SKM-1 treated with dmso at 0.1 percent for 144 hours (cell line): ENCODE measurements around the gene KIF7.
"Not testable (repeated sequence)": the region's sequence is repeated elsewhere in the genome, so short reads cannot be mapped to it uniquely, and the experiment has no call there.

ENCODE experiments used
- DNase-seq: peaks from one replicate; lab custom pipeline; 2025; ENCODE audit not compliant: unreplicated experiment; lab: John Stamatoyannopoulos, UW

The KIF7 gene

GRCh38 chr15:89654847-89655805 lies at the start of gene KIF7:
TSS of gene KIF7 (minus strand) at chr15:89655467. CDS start at chr15:89652930, 2,537 bp downstream.
- no peak for DNase-seq

- DNase-seq, result no peak
Measured at GRCh38 chr15:89704411-89704810, 49.1 kb upstream of the KIF7 start.

- DNase-seq, result no peak
Measured at GRCh38 chr15:89695198-89695597, 39.9 kb upstream of the KIF7 start.

- no peak for DNase-seq
Measured at GRCh38 chr15:89693696-89694095, 38.4 kb upstream of the KIF7 start.

DNA sequence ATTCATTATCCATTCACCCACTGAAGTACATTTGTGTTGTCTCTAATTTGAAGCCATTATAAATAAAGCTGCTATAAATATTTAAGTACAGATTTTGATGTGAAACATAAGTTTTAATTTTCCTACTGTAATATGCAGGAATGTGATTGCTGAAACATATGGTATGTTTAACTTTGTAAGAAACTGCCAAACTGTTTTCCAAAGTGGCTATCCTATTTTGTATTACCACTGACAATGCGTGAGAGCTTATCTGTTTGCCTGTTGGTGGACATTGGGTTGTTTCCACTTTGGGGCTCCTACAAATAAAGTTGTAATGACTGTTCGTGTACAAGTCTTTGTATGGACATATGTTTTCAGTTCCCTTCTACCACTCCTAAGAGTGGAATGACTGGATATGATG lies 37.8 kb upstream of the KIF7 start:
- no peak for DNase-seq

DNA sequence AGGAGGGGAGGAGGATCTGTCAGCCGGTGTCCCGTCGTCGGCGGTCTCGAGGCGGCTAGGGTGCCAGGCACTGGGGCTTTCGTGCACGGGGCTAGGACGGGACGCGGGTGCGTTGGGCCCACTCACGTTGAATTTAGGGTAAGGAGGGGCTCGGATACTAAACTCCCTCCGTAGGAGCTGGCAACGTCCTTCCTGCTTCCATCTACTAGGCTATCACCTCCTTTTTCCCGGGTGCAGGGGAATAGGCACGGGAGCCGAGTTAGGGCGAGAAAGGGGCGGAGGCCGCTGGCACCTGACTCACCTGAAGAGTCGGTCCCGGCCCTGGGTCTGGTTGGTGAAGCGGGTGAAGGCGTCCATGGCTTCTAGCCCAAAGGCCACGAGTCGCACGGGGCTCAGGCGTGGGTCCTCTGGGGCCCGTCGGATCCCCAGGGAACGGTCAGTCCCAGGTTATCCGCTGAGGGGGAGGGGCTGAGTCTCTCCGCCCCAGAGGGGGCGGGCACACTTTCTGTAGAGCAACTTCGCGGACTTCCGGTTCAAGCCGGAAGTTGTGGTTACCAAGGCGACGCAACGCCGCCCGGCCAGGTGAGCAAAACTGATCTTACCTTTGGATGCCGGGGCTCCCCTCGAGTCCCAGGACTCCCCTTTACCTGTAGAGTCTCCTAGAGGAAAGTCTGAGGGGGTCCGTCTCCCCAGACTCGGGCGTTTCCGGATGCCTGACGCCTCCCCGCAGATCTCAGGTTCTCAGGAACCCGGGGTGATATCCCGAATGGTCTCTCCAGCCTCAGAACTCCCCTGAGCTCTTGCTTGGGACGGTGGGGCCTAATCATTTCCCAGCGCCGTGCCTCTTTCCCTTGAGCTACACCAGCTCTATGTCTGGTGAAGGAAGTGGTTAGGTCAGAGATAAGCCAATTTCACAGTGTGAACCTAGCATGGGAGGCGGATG lies 35.3 kb upstream of the KIF7 start, which contains the start of the genes PEX11A and WDR93:
Gene PEX11A (minus strand): TSS at position 479 of the 943 bp plus-strand sequence. CDS start 122 bp downstream, at position 357.
Gene WDR93 (plus strand): TSS at position 536 of the 943 bp plus-strand sequence. CDS start 10,936 bp downstream, outside the sequence.
- peak; percentile 46 for DNase-seq

DNA sequence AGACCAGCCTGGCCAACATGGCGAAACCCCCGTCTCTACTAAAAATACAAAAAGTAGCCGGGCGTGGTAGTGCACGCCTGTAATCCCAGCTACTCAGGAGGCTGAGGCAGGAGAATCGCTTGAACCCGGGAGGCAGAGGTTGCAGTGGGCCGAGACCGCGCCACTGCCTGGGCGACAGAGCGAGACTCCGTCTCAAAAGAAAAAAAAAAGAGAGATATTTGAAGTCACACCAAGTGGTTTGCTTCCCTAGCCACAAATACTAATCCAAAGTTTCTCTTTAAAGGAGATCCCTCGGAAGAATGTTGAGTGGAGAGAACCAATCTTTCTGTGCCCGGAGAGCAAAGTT lies 34.6 kb upstream of the KIF7 start:
- DNase-seq, result not testable (repeated sequence)

- DNase-seq, result no peak
Measured at GRCh38 chr15:89686522-89686921, 31.3 kb upstream of the KIF7 start.

DNA sequence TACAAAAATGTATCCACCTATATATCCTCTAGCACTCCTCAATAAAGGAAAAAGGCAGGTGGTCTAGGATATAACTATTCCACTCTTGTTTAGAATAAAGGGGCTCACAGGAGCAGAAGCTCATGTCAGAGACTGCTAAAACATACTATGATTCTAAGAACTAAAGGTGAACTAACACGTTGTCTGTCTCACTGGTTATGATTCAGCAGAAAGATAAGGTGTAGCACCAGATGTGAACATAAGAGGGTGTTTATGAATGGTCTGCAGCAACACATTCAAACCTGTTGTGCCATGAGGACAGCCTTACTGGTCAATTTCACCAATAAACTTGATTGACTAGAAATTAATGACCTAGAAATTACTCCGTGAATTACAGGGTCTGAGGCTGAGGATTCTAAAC lies 30.7 kb upstream of the KIF7 start:
- no peak for DNase-seq

DNA sequence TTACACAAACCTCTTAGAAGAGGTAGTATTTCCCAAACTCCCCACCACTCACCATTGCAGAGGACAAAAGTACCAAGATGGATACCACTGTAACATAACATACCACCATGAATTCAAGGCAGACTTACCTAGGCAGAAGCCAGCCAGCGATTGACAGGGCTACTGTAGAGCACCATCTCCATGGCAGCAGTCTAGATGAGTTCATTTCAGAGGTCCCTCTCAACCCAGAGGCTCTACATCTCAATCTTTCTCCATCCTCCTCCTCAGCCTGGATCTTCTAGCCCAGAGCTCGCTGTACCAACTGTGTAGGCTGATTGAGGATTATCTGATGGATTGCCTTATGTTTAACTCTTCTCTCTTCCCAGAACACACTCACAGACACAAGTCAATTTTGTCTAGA lies 25.9 kb upstream of the KIF7 start:
- no peak for DNase-seq

DNA sequence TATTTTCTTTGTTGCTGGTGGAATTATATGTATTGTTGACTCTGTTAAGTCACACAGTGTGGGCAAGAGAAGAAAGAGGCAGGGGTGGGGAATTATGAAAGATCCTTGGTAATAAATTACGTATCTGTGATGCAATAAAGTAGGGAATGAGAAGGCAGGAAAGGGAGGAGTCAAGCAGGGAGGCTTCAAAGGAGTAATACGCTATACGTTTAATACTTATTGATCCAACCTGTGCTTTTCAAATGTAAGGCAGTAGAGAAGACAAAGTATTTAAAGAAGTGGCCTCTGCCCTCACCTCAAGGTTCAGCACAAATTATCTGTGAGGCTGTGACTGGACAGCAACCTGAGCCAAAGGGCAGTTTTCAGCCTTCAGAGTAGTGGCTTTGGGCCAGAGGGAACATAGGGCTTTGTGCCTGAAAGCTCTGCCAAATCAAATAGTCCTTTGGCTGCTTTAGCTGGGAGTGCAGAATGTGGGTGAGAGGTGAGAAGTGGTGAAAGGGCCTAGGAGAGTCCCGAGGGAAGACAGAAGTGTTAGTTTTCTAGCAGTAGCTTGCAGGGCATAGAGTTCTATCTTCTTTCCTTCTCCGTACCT lies 25.1 kb upstream of the KIF7 start:
- DNase-seq, result no peak

DNA sequence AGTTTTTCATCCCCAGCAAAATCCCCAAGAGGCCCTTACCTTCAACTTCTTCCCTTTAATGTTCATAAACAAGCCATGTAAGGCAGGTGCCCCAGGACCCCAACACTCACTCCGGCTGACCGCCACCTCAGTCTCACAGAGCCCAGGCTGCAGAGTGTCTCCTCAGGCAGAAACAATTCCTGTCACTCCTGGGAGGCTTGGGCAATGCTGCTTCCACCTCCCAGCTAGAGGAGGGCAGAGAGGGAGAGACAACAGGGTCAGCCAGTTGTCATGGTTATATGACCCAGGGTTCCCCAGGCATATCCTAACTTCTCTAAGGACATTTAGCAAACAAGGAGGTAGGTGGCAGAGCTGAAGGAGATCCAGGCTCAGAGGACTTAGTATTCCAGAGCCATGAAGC lies 23.9 kb upstream of the KIF7 start, which contains the start of gene PLIN1:
Gene PLIN1 (minus strand): TSS at position 156 of the 400 bp plus-strand sequence. CDS start 1,878 bp downstream, outside the sequence.
- DNase-seq, result no peak

- DNase-seq, result no peak
Measured at GRCh38 chr15:89677381-89677780, 22.1 kb upstream of the KIF7 start.

DNA sequence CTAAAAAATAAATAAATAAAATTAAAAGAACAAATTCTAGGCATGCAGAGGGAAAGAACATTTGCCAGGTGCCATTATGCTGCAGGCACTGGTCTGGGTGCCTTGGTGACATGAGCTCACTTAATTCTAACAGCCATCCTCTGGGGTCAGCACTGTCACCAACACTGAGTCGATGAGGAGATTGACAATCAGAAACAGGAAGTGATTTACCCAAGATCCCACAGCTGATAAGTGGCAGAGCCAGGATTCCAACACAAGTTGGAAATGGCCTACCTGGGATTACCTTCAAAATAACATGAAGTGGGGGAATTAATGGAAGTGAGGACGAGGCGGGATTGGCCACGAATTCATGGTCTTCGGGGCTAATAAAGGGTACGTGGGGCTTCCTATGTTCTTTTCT lies 20.3 kb upstream of the KIF7 start:
- DNase-seq, result no peak

DNA sequence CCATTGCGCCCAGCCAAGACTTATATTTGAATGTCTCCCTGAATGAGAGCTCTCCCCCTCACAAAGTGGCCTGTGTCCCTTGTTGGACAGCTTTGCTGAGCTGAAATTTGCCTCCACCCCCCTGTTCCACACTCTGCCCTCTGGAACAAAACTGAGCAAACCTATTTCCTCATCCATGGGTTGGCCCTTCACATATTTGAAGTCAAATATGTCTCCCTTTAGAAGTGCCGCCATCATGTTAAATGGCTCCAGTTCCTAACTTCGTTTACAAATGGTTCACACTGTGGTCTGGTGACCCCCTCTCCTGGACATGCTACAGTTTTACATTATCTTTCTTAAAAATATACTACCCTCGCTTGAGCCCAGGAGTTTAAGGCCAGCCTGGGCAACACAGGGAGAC lies 19.3 kb upstream of the KIF7 start:
- DNase-seq, result no peak

DNA sequence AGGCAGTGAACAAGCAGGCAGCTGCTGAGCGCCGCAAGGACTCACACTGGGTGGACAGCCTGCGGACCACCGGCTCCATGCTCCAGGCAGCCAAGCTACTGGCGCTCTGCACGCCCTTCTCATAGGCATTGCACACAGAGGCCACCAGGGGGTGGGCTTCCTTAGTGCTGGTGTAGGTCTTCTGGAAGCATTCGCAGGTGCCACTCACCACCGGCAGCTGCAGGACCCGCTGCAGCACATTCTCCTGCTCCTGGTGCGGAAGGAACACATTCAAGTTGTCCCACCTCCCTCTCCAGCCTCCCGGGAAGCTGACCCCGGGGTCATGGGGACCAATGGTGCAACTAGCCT lies 17.9 kb upstream of the KIF7 start:
- DNase-seq, result peak; percentile 25

DNA sequence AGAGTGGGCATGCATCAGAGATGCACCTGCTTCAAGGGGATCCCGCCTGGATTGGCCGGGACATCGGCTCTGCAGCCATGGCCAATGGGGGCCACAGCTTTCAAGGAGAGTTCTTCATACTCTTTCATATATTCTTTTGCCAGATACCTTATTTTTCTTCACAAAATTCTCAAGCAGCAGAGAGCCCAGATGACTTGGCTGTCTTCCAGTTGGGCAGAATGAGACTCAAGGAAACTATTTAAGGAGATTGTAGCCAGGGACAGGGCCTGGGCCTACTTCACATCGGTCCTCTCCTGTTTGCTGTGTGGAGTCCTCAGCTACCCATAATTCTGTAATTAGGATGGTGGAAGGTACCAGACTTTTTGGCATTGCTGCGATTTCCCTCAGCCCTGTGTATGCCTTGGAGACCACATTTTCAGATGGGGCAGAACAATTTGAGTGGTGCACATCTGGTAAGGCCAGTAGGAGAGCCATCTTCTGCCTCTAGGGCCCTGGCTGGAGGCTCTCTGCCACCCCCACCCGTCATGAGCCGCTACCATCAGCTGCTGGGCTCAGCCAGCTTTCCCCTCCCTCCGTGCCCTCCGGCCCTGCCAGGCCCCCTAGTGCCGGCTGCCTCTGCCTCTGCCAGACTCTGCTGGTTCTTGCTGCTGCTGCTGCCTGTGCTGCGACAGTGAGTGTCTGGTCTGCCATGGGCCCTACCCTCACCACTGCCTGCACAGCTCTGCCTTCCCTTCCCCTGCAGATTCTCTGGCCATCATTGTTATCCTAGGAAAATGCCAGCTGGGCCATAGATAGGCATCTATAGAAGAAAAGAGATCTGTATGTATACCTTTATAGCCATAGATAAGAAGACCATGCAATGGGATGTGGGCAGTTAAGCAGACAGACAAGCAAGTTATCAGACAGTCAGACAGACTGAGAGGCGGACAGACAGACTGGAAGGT lies 17.2 kb upstream of the KIF7 start:
- DNase-seq, result no peak

DNA sequence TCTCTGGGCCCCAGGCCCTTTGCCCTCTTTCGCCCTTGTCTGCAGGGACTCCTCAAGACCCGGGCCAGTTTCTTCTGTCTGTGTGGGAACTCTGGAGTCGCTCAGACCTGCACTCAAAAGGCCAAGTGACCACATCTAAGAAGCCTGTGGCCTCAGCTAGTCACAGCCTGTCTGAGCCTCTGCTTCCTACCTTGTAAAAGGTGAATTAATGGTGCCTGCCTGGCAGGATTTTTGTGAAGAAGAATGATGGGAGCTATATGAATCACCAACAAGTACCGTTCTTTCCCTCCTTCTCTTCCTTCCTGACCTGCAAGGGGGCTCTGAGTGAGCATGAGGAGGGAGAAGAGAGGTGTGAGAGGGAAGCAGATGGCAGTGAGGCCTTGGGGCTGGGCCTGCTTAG lies 16.4 kb upstream of the KIF7 start:
- DNase-seq, result no peak

DNA sequence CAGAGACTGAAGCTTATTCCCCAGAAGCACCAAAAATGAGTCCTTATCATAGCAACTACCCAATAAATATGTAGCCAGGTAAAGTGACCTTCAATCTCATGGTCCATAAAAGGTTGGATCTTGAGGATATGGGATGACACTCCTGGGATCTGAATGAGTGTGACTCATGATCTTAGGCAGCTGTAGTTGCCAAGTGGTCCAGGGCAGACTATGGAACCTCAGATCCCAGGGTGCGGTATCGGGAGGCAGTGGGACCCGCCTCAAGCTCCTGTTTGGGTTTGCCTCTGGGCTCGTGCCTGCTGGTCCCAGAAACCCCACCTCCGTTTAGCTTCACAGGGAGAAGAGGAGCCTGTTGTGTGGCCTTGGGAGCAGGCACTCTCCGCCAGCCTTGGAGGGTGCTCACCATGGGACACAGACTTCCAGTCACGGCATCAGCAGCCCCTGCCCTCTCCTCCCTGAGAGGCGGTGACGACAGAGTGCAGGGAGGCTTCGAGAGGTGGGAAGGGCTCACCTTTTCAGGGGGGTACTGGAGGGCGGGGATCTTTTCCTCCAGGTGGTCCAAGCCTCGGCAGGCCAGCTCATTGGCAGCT lies 15.8 kb upstream of the KIF7 start:
- no peak for DNase-seq

DNA sequence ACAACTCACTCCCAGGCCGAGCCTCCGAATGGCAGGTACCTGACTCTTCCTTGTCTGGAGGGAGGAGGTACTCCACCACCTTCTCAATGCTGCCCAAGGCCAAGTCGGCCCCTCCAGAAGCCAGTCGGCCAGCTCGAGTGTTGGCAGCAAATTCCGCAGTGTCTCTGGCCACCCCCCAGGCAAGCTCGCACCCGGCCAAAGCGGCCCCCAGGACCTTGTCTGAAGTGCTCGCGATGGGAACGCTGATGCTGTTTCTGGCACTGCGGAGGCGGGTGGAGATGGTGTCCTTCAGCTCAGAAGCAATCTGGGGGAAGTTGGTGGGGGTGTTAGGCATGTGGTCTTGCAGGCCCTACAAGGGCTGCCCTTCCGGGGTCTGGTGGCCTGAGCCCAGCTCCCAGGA lies 14.7 kb upstream of the KIF7 start:
- no peak for DNase-seq
